Smooth muscle cell of the pulmonary artery (primary cell): Measurements from ENCODE around the gene SLITRK5. TPM values are rescaled to one million over a fixed set of nuclear protein-coding genes. Genes with fewer than 3 reads are reported as not detected.

ENCODE experiments used
- total RNA-seq: library from RNA; depleted of rRNA; stranded (reverse); fragments of >200 nt; gene quantifications from 2 replicates; pipeline ENCODE4 v1.2.3, GENCODE V29; 2014

SLITRK5 gene
- under 0.01 TPM in 2 replicates for total RNA-seq

GRCh38 chr13:87671031-87671752 is at the start of gene SLITRK5:
Gene SLITRK5 (plus strand): TSS chr13:87671371. CDS start chr13:87675389, 4,018 bp downstream.

